ENCODE data around the gene IZUMO1. TPM values are rescaled to one million over a fixed set of nuclear protein-coding genes. Genes with fewer than 3 reads are reported as not detected.
"Not testable (repeated sequence)": the region's sequence is repeated elsewhere in the genome, so short reads cannot be mapped to it uniquely, and the experiment has no call there.

Gene IZUMO1
- total RNA-seq, 1 donor from 2014 or later, result 0.91 TPM

- peak; percentile 95 for DNase-seq (ENCODE audit: low spot score)
These were observed 7.9 kb downstream of the IZUMO1 start for GRCh38 chr19:48738557-48739403.

- no peak for DNase-seq (ENCODE audit: low spot score)
These were observed 9.2 kb downstream of the IZUMO1 start for GRCh38 chr19:48737360-48737998.

- no peak for DNase-seq (ENCODE audit: low spot score)
These were observed 11.6 kb downstream of the IZUMO1 start for GRCh38 chr19:48735031-48735615.

- no peak for DNase-seq (ENCODE audit: low spot score)
These were observed 12.1 kb downstream of the IZUMO1 start for GRCh38 chr19:48734625-48735024.

DNA sequence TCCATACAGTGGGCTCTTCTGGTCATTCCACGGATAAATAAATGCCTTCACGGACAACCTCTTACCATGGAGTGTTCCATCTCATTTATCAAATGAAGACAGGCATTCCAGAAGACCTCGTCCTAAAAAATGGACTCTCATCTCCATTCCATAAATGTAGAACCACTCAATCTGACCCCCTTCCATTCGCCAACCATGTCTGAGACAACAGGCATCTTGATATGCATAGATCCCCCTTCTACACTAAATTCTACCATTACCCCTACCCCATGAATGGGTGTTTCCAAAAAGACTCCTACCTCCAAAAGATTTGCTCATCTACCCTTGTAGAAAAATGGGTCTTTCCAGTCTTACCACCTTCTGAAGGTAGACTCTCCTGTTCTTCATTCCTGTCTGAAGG, 15.3 kb downstream of the IZUMO1 start:
- no peak for DNase-seq (ENCODE audit: low spot score)

GRCh38 chr19:48728911-48729664, 17.6 kb downstream of the IZUMO1 start:
- DNase-seq (ENCODE audit: low spot score), result no peak

DNA sequence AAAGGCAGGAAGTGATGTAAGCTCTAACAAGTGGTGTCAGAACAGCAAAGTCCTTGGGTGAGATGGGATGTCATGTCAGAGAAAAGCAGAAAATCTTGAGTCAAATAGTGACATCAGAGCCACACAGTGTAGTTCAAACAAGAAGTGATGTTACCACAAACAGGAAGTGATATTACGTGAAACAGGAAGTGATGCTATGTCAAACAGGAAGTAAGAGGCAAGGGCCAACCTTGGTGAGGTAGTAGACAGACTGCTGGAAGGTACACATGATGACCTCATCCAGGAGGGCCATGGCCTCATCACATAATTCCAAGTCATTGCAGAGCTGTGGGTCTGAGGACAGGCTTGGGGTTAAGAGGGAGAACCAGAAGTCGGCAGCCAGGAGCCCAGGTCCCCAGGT, 20.2 kb downstream of the IZUMO1 start:
- DNase-seq (ENCODE audit: low spot score), result no peak

GRCh38 chr19:48724796-48725753, 21.6 kb downstream of the IZUMO1 start:
- peak; percentile 72 for DNase-seq (ENCODE audit: low spot score)

DNA sequence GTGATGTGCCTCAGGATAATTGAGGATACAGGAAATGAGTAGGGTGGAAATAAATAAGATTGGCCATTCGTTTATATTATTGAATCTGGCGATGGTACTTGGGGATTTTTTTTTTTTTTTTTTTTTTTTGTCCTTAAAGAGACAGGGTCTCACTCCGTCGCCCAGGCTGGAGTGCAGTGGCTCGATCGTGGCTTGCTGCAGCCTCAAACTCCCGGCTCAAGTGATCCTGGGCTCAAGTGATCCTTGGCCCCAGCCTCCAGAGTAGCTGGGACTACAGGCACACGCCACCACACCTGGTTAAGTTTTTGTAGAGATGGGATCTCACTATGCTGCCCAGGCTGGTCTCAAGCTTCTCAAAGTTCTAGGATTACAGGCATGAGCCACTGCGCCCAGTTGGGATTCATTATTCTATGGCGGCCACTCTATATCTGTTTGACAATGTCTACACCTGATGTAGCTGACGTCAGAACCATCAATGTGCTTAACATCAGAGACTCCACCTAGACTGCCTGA, 24.5 kb downstream of the IZUMO1 start:
- DNase-seq (ENCODE audit: low spot score), result no peak

DNA sequence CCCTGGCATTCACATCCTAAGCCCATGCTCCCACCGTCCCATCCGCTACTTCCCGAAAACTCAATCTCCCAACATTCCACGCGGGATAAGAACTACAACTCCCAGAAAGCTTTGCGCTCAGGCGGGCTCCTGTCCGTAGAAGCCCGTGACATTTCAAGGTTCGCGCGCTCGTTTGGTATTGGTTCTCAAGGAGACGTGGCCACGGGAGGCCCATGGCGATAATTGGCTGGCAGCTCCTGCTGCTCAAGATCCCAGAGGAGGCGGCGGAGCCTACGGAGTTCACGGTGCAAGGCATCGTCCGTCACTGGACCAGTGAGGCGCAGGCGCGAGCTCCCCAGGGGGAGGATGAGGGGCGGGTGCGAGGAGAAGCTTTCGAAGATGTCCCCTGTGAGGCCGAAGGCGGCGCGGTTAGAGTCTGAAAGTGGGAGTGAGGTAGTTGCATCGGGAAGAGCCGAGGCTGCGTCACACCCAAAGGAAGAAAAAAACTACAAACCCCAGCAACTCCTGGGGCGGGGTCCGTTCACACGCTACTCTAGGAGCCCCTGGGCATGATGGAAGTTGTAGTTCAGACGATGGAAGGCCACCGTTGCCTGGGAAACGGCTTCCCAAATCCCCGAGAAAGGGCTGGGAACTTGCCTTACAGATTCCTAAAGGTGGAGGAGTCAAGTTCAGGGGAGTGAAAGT, 26.0 kb downstream of the IZUMO1 start:
- DNase-seq (ENCODE audit: low spot score), result peak; percentile 98

DNA sequence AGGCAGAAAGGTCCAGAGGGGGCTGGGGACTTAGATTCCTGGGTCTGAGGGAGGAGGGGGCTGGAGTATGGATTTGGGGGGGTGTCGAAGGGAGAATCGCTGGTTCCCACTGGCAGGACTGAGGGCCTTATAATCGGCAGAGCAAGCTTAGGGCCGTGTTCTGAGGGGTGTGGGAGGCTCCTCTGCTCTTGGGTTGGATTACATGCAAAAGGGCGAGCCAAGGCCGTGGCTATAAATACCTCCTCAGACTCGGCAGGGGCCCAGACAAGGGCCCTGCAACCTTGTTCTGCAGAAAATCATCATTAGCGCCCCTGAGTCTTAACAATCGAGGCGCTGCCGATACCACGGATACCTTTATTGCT, 26.5 kb downstream of the IZUMO1 start:
- DNase-seq (ENCODE audit: low spot score), result no peak

DNA sequence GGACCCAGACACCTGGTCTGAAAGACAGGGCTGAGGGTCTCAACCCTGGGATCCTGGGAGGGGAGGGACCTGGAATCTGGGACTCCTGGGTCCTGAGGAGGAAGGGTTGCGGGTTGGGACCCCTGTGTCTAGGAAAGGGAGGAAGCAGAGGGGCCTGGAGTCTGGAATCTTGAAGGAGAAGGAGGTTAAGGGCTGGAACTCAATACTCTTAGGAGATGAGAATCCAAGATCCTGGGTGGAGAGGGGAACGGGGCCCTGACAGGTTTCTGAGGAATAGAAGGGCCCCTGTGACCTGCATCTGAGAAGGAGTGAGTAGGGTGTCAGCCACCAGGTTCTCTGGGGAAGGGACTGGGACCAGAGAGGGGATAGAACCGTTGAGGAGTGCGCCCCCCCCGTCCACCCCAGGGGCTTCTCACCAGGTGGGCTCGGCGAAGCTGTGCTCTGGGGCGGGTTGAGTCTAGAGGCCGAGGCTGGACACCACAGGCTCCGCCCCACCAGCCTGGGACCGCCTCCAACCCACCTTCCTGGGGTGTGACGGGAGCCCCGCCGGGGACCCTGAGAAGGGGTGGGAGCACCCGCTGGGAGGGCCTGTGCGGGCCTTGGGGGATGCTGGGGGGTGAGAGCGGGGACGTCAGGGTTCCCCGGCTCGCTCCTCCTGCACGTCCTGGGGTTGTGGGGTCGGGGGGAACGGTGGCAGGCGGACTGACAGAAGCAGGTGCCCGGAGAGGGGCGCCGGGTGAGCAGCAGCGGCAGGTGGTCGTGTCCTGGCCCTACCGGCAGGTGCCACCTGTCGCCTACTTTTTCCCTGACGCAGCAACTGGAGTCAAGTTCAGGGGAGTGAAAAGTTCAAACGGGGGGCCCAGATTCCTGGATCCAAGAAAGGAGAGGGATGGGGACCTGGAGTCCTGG, 27.2 kb downstream of the IZUMO1 start, which contains the start of gene MAMSTR:
Gene MAMSTR (minus strand): TSS at position 463 of the 909 bp plus-strand sequence. CDS start 694 bp downstream, outside the sequence.
- peak; percentile 53 for DNase-seq (ENCODE audit: low spot score)

GRCh38 chr19:48718711-48719231, 27.9 kb downstream of the IZUMO1 start:
- DNase-seq (ENCODE audit: low spot score), result no peak

GRCh38 chr19:48718106-48718505, 28.6 kb downstream of the IZUMO1 start:
- DNase-seq (ENCODE audit: low spot score), result not testable (repeated sequence)

GRCh38 chr19:48716562-48717291, 30.0 kb downstream of the IZUMO1 start:
- no peak for DNase-seq (ENCODE audit: low spot score)

DNA sequence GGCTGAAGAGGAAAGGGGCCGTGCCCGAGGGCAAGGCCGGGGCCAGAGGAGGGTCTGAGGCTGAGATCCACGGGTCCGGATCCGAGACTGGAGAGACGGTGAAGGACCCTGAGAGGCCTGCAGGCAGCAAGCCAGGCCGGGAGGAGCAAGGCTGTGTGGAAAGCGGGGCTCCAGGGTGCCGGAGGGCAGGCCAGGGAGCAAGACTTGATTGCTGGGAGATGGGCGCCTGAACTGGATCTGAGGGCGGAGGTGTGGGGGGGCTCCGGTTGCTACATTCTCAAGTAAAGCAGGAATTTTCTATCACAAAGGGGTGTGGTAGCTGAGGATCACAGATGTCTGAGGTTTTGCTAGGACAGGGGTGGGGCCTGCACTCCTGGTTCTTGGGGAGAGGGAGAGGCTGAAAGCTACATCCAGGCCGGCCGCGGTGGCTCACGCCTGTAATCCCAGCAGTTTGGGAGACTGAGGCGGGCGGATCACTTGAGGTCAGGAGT, 31.0 kb downstream of the IZUMO1 start:
- no peak for DNase-seq (ENCODE audit: low spot score)

- no peak for DNase-seq (ENCODE audit: low spot score)
These were observed 31.7 kb downstream of the IZUMO1 start for GRCh38 chr19:48714759-48715675.
